K562 (cell line): Measurements from ENCODE around the gene DTYMK. TPM values are rescaled to one million over a fixed set of nuclear protein-coding genes. Genes with fewer than 3 reads are reported as not detected.

Source experiments
- ATF1 ChIP-seq, 2 experiments: fragments of 450-650 bp in 1 of 2; IDR thresholded peaks; 2 replicates each; pipeline ENCODE4 v1.6.1; 2016; ENCODE audit warnings: missing compliant biosample characterization in 1 of 2, missing genetic modification characterization in 1 of 2
- ETS2 ChIP-seq: IDR thresholded peaks from 2 replicates; pipeline ENCODE4 v1.6.1; 2016; ENCODE audit warnings: borderline replicate concordance, missing genetic modification characterization, mild to moderate bottlenecking, moderate library complexity, missing compliant biosample characterization; ENCODE audit not compliant: poor library complexity, severe bottlenecking
- FOXJ2 ChIP-seq: fragments of 200-800 bp; sonication (Bioruptor generic); IDR thresholded peaks from 2 replicates; pipeline ENCODE4 v1.6.1; 2016; ENCODE audit warnings: missing genetic modification characterization, missing compliant biosample characterization
- GATAD2A ChIP-seq: fragments of 450-650 bp; IDR thresholded peaks from 2 replicates; pipeline ENCODE4 v1.6.1; 2017
- MAFF ChIP-seq: IDR thresholded peaks from 2 replicates; pipeline ENCODE4 v1.6.1; 2012; ENCODE audit warnings: low read length, improper control_type of control experiment
- MGA ChIP-seq: fragments of 450-650 bp; IDR thresholded peaks from 2 replicates; pipeline ENCODE4 v1.6.1; 2016; ENCODE audit warnings: mild to moderate bottlenecking, moderate library complexity
- MYC ChIP-seq, 2 experiments: fragments of 250-450 bp in 1 of 2; sonication (Bioruptor Pico) in 1 of 2; IDR thresholded peaks; 2 replicates each; pipeline versions ENCODE4 v1.5.1 to v1.6.1; 2012 to 2021; ENCODE audit warnings: low read depth in 2 of 2, borderline replicate concordance in 1 of 2, improper control_type of control experiment in 1 of 2, low read length in 1 of 2, mild to moderate bottlenecking in 1 of 2, moderate library complexity in 1 of 2
- NFIX ChIP-seq: fragments of 250-450 bp; sonication (Bioruptor Pico); IDR thresholded peaks from 2 replicates; pipeline ENCODE4 v1.4.0; 2020; ENCODE audit warnings: low read depth, mild to moderate bottlenecking, moderate library complexity
- POLR2AphosphoS2 ChIP-seq: IDR thresholded peaks from 2 replicates; pipeline ENCODE4 v1.6.1; 2012; ENCODE audit warnings: low read length, improper control_type of control experiment
- SIN3A ChIP-seq, 2 experiments: fragments of 150-350 bp in 1 of 2; IDR thresholded peaks; 2 replicates each; pipeline ENCODE4 v1.6.1; 2011 to 2016; ENCODE audit warnings: borderline replicate concordance in 2 of 2, low read depth in 2 of 2, low read length in 2 of 2, mild to moderate bottlenecking in 2 of 2, moderate library complexity in 2 of 2; ENCODE audit not compliant: control insufficient read depth in 1 of 2
- ZNF740 ChIP-seq, 3 experiments: fragments of 200-800 bp in 1 of 3; sonication (Bioruptor generic) in 1 of 3; sonication (generic) in 1 of 3; formaldehyde crosslinking in 1 of 3; IDR thresholded peaks; 2 replicates each; pipeline versions ENCODE4 v1.6.1 to v1.8.0; 2016 to 2022; ENCODE audit warnings: mild to moderate bottlenecking in 2 of 3, missing compliant biosample characterization in 2 of 3, missing genetic modification characterization in 2 of 3, missing genetic modification reagents in 1 of 3
- polyA plus RNA-seq, 8 experiments: library from polyadenylated mRNA; depleted of rRNA in 4 of 8; stranded (reverse) in 5 of 8; unstranded in 3 of 8; fragments of >200 nt; fragmentation: Nextera tagmentation in 2 of 8; fragmentation: Illumina TruSeq in 1 of 8; extraction: Ambion mirVana in 2 of 8; extraction: Trizol in 1 of 8; gene quantifications; 2 replicates each; pipeline versions ENCODE4 v1.2.1 to v1.2.3, GENCODE V29; 2011 to 2014; ENCODE audit warnings: inconsistent platforms in 1 of 8, missing spikeins in 1 of 8
- total RNA-seq, 7 experiments: library from RNA; depleted of rRNA in 6 of 7; stranded (reverse); fragments of >200 nt in 6 of 7; fragmentation: Illumina TruSeq in 2 of 7; extraction: Trizol in 2 of 7; gene quantifications; 2 replicates each; pipeline versions ENCODE4 v1.2.1 to v1.2.3, GENCODE V29; 2011 to 2021; ENCODE audit warnings: low replicate concordance in 1 of 7
- TF ChIP-seq, protein P1 (sequence below): fragments of 250-450 bp; sonication (Bioruptor Pico); IDR thresholded peaks from 2 replicates; pipeline ENCODE4 v1.6.1; 2021; ENCODE audit warnings: mild to moderate bottlenecking

Gene DTYMK
- total and polyA plus RNA-seq, 9 of the 15 experiments (the other 6 are each of a cell fraction or from before 2014, with no cell fraction given): 8.2 to 85.0 (median 47.9) TPM

GRCh38 chr2:241636182-241637017 is 50.2 kb downstream of the DTYMK start (continued):
- TF ChIP-seq ATF1 (CRISPR knock-in tag; IDR thresholded peaks at IDR 0.05) (no peak), ATF1 (tag; IDR thresholded peaks at IDR 0.05) (no peak), MGA (no peak), SIN3A (IDR thresholded peaks at IDR 0.05; ENCODE audit: borderline replicate concordance in 2 of 2, control insufficient read depth in 1 of 2, low read depth in 2 of 2, low read length in 2 of 2) (0 out of 4 replicates have a peak, but pooled peaks of 1 of the 2 experiments have one; percentile 6), FOXJ2 (tag) (no peak), POLR2AphosphoS2 (no peak), MYC (IDR thresholded peaks at IDR 0.05; ENCODE audit: low read depth, low read length) (peak; percentile 56), MYC (CRISPR knock-in tag; IDR thresholded peaks at IDR 0.05; ENCODE audit: borderline replicate concordance, low read depth) (peak; percentile 68; the same call in 1 of the 2 replicates), GATAD2A (no peak), ETS2 (no peak), NFIX (CRISPR knock-in tag) (no peak), MAFF (no peak), ZNF740 (CRISPR knock-in tag; IDR thresholded peaks at IDR 0.05) (0 out of 2 replicates have a peak, but pooled peaks have one; percentile 4), ZNF740 (tag; IDR thresholded peaks at IDR 0.05) (no peak)
- TF ChIP-seq, protein P1, sequence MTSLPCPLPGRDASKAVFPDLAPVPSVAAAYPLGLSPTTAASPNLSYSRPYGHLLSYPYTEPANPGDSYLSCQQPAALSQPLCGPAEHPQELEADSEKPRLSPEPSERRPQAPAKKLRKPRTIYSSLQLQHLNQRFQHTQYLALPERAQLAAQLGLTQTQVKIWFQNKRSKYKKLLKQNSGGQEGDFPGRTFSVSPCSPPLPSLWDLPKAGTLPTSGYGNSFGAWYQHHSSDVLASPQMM: no peak
